Left ventricle myocardium inferior (tissue), 1 donor: ENCODE data around the gene NELL1. TPM values are rescaled to one million over a fixed set of nuclear protein-coding genes. Genes with fewer than 3 reads are reported as not detected.
A peak's percentile ranks its signal among the peaks of the same experiment; 100 is the strongest.

Experiments used
- DNase-seq: peaks from one replicate; pipeline ENCODE4 v3.0.0-alpha.2; 2020
- H3K27ac ChIP-seq: fragments of 200-600 bp; replicated peaks from 2 replicates; pipeline ENCODE4 v1.8.0; 2021
- H3K27me3 ChIP-seq: fragments of 200-600 bp; 2 replicates; pipeline ENCODE4 v1.8.0; 2021; ENCODE audit warnings: low read depth
- H3K36me3 ChIP-seq: fragments of 200-600 bp; 2 replicates; pipeline ENCODE4 v1.8.0; 2021
- H3K4me1 ChIP-seq: fragments of 200-600 bp; 2 replicates; pipeline ENCODE4 v1.8.0; 2021
- H3K4me3 ChIP-seq: fragments of 200-600 bp; 2 replicates; pipeline ENCODE4 v1.8.0; 2021; ENCODE audit warnings: mild to moderate bottlenecking, moderate library complexity
- H3K9me3 ChIP-seq: fragments of 200-600 bp; replicated peaks from 2 replicates; pipeline ENCODE4 v1.8.0; 2021
- intact Hi-C: fragments of 100-400 bp; cut with micrococcal nuclease; formaldehyde crosslinking; loops from one replicate; pipeline ENCODE4 v1.11.0; 2022
- total RNA-seq: library from RNA; stranded (reverse); fragmentation: NEBNext Ultra II Directional; extraction: Animal tissue kit (Norgen Biotek cat#: 25700); gene quantifications from one replicate; pipeline ENCODE4 v1.2.1, GENCODE V29; 2021
- TF ChIP-seq, protein P1 (sequence below): fragments of 200-600 bp; IDR thresholded peaks from 2 replicates; pipeline ENCODE4 v1.8.0; 2021; ENCODE audit warnings: antibody characterized with exemption, mild to moderate bottlenecking, borderline replicate concordance
- donor health status: DM: no; HTN: yes; CAD: no; lungs with severe emphysema.

NELL1 gene
- total RNA-seq, 1 donor from 2014 or later, result not detected

DNA sequence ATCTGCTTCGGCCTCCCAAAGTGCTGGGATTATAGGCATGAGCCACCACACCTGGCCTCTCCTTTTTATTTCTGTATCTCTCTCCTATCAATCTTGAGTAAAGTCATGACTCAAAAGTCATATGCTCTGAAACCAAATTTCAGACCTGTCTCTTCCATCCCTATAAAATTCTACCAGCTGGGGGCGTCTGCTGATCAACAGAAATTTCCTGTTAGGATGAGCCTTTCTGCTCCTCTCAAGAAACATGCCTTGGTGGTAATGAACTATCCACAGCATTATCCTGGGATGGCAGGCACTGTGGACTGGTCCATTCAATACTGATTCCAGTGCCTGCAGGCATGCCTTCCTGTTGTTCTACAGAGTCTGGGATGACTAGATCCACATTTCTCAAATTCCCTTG, 472.6 kb downstream of the NELL1 start:
- Histone ChIP-seq H3K27me3 (no peaks in the 10 kb centered on the region), H3K36me3 (no peaks in the 10 kb centered on the region), H3K27ac (no peak overlapping the region), H3K4me3 (no peak overlapping the region), H3K4me1 (no peaks in the 10 kb centered on the region), H3K9me3 (no peaks in the 10 kb centered on the region)
- intact Hi-C loops, result no loop called here
- DNase-seq, result no peak
- TF ChIP-seq, protein P1, sequence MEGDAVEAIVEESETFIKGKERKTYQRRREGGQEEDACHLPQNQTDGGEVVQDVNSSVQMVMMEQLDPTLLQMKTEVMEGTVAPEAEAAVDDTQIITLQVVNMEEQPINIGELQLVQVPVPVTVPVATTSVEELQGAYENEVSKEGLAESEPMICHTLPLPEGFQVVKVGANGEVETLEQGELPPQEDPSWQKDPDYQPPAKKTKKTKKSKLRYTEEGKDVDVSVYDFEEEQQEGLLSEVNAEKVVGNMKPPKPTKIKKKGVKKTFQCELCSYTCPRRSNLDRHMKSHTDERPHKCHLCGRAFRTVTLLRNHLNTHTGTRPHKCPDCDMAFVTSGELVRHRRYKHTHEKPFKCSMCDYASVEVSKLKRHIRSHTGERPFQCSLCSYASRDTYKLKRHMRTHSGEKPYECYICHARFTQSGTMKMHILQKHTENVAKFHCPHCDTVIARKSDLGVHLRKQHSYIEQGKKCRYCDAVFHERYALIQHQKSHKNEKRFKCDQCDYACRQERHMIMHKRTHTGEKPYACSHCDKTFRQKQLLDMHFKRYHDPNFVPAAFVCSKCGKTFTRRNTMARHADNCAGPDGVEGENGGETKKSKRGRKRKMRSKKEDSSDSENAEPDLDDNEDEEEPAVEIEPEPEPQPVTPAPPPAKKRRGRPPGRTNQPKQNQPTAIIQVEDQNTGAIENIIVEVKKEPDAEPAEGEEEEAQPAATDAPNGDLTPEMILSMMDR, result peak; percentile 24

DNA sequence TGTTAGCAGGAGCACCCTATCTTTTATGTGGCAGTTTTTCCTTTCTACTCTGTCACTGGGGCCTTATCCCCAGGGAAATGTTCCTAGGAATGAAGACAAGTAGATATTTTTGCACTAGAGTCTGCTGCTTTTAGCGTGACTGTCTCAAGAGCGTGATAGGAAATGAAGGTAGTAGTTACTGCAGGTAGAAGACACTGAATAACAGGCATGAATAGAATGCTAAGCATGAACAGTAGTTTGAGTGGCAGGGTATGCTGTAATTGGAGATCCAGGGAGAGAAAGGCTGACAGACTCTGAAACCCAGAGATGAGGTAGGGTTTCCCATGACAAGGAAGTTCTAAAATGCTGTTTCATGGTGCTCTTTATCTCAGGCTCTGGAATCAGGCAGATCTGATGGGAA, 475.1 kb downstream of the NELL1 start:
- Histone ChIP-seq H3K36me3 (no peaks in the 10 kb centered on the region), H3K27me3 (no peaks in the 10 kb centered on the region), H3K9me3 (no peaks in the 10 kb centered on the region), H3K4me1 (no peaks in the 10 kb centered on the region), H3K4me3 (no peak overlapping the region), H3K27ac (no peak overlapping the region)
- DNase-seq, result no peak
- intact Hi-C loops, result no loop called here
- TF ChIP-seq, protein P1, result no peak

DNA sequence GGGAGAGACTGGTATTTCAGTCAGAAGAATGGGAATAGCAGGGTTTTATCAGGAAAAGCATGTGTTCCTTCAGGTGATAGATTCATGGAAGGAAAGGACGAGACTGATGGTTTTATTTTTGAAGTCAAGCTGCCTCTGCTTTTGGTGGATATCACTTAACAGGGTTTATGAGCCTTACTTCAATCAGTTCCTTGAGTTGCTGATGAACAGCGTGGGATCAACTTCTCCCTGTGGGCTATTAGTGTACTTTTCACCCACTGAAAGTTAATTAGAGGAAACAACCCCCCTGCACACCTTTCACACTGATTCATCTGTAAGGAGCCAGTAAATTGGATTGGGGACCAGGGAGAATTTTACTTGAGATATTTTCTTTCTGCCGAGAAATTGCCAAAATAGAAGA, 479.0 kb downstream of the NELL1 start:
- H3K9me3 ChIP-seq, result no peaks in the 10 kb centered on the region
- no peaks in the 10 kb centered on the region for H3K4me1 ChIP-seq
- TF ChIP-seq, protein P1, result no peak
- H3K27ac ChIP-seq, result no peak overlapping the region
- no peaks in the 10 kb centered on the region for H3K36me3 ChIP-seq
- DNase-seq, result no peak
- no peak overlapping the region for H3K4me3 ChIP-seq
- intact Hi-C loops, result no loop called here
- no peaks in the 10 kb centered on the region for H3K27me3 ChIP-seq

DNA sequence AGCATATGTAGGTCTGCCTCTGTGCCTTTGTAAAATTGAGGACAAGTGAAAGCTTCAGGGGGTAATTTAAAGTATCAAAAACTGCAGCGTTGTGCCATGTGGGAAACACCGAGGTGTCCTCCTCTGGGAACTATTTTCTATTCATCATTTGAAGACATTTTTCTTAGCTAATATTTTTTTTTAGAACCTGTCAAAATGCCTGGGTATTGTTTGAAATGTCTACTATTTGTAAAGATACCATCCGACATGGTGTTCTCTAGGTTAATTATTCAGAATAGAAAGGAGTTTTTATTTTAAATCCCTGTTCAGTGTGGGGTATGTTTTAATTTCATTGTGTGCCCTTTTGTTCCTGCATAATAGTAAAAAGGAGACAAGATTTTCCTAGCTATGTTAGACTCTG, 490.8 kb downstream of the NELL1 start:
- Histone ChIP-seq H3K9me3 (no peaks in the 10 kb centered on the region), H3K27ac (no peak overlapping the region), H3K4me1 (no peaks in the 10 kb centered on the region), H3K27me3 (no peaks in the 10 kb centered on the region), H3K36me3 (no peaks in the 10 kb centered on the region), H3K4me3 (no peak overlapping the region)
- intact Hi-C loops, result no loop called here
- TF ChIP-seq, protein P1, result no peak
- DNase-seq, result no peak

DNA sequence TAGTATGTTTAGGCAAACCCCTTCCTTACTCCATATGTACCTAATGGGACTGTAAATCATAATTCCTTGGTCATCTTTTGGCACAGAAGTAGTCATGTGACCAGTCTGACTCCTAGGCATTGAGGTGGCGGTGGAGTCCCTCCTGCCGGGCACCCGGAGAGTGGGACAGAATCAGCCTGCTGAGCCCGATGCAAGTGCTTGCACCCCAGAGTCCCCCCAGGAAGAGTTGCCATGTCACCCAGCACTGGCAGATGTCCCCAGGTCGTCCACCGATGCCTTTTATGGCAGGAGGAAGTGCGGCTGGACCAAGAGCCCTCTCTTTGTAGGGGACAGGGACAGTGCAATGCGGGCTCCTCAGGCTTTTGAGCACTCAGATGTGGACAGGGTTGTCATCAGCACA, 500.3 kb downstream of the NELL1 start:
- Histone ChIP-seq H3K27ac (no peak overlapping the region), H3K27me3 (no peaks in the 10 kb centered on the region), H3K4me3 (no peak overlapping the region), H3K9me3 (no peaks in the 10 kb centered on the region), H3K36me3 (no peaks in the 10 kb centered on the region), H3K4me1 (no peaks in the 10 kb centered on the region)
- TF ChIP-seq, protein P1, result no peak
- DNase-seq, result no peak
- intact Hi-C loops, result no loop called here

DNA sequence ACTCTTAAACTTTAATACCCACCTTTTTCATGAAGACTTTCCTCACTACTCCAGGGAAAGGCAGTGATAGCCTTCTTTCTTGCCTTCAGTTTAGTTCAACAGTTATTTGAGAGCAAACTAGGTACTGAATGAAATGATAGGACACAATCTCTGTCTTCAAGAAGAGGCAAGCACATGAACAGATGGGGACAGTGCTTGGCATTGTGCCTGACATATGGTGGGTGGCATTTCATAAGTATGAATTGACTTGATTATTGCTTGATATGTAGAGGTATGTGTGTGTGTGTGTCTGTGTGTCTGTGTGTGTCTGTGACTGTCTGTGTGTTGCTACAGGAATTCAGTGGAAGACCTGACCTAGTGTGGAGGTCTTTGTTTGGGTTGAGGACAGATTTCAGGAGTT, 504.1 kb downstream of the NELL1 start:
- TF ChIP-seq, protein P1, result no peak
- H3K36me3 ChIP-seq, result no peaks in the 10 kb centered on the region
- H3K9me3 ChIP-seq, result no peaks in the 10 kb centered on the region
- no peaks in the 10 kb centered on the region for H3K4me1 ChIP-seq
- H3K27ac ChIP-seq, result no peak overlapping the region
- intact Hi-C loops, result no loop called here
- no peak overlapping the region for H3K4me3 ChIP-seq
- H3K27me3 ChIP-seq, result no peaks in the 10 kb centered on the region
- no peak for DNase-seq
